ENCODE measurements around the gene BCL11B.

Gene BCL11B

GRCh38 chr14:99183311-99183710, 88.7 kb downstream of the BCL11B start:
- no peak for DNase-seq (ENCODE audit: low read depth, low spot score)

GRCh38 chr14:99182548-99183250, 89.3 kb downstream of the BCL11B start:
- DNase-seq (ENCODE audit: low read depth, low spot score), result no peak

- DNase-seq (ENCODE audit: low read depth, low spot score), result no peak
Observed at GRCh38 chr14:99181804-99182520, 90.0 kb downstream of the BCL11B start.

- DNase-seq (ENCODE audit: low read depth, low spot score), result no peak
Observed at GRCh38 chr14:99181241-99181640, 90.8 kb downstream of the BCL11B start.

GRCh38 chr14:99179946-99180345, 92.1 kb downstream of the BCL11B start:
- DNase-seq (ENCODE audit: low read depth, low spot score), result no peak

GRCh38 chr14:99179506-99179905, 92.5 kb downstream of the BCL11B start:
- DNase-seq (ENCODE audit: low read depth, low spot score), result no peak

- DNase-seq (ENCODE audit: low read depth, low spot score), result no peak
Observed at GRCh38 chr14:99177886-99178835, 93.8 kb downstream of the BCL11B start.

- DNase-seq (ENCODE audit: low read depth, low spot score), result no peak
Observed at GRCh38 chr14:99177046-99177655, 94.8 kb downstream of the BCL11B start.

GRCh38 chr14:99176156-99176945, 95.6 kb downstream of the BCL11B start:
- DNase-seq (ENCODE audit: low read depth, low spot score), result no peak

GRCh38 chr14:99175331-99176155, 96.5 kb downstream of the BCL11B start:
- DNase-seq (ENCODE audit: low read depth, low spot score), result no peak

GRCh38 chr14:99174770-99175319, 97.2 kb downstream of the BCL11B start:
- no peak for DNase-seq (ENCODE audit: low read depth, low spot score)

GRCh38 chr14:99174081-99174769, 97.8 kb downstream of the BCL11B start:
- no peak for DNase-seq (ENCODE audit: low read depth, low spot score)

GRCh38 chr14:99173506-99173905, 98.5 kb downstream of the BCL11B start:
- no peak for DNase-seq (ENCODE audit: low read depth, low spot score)

- DNase-seq (ENCODE audit: low read depth, low spot score), result no peak
Observed at GRCh38 chr14:99173086-99173485, 98.9 kb downstream of the BCL11B start.

GRCh38 chr14:99171396-99171795, 100.6 kb downstream of the BCL11B start:
- no peak for DNase-seq (ENCODE audit: low read depth, low spot score)

- DNase-seq (ENCODE audit: low read depth, low spot score), result no peak
Observed at GRCh38 chr14:99169776-99170356, 102.1 kb downstream of the BCL11B start.

GRCh38 chr14:99168330-99168729, 103.7 kb downstream of the BCL11B start:
- DNase-seq (ENCODE audit: low read depth, low spot score), result no peak

GRCh38 chr14:99166506-99166905, 105.5 kb downstream of the BCL11B start:
- no peak for DNase-seq (ENCODE audit: low read depth, low spot score)

GRCh38 chr14:99164712-99165111, 107.3 kb downstream of the BCL11B start:
- DNase-seq (ENCODE audit: low read depth, low spot score), result no peak

Measured in activated naive CD8-positive, alpha-beta T cell treated with anti-CD3 and anti-CD28 coated beads, Interleukin-2, amount 50 U/mL, for 16 hours (primary cell).